Measurements from ENCODE around the gene SSUH2. TPM values are rescaled to one million over a fixed set of nuclear protein-coding genes. Genes with fewer than 3 reads are reported as not detected.

SSUH2 gene
- total RNA-seq, 1 experiment from 2014 or later, result 0.94 TPM

DNA sequence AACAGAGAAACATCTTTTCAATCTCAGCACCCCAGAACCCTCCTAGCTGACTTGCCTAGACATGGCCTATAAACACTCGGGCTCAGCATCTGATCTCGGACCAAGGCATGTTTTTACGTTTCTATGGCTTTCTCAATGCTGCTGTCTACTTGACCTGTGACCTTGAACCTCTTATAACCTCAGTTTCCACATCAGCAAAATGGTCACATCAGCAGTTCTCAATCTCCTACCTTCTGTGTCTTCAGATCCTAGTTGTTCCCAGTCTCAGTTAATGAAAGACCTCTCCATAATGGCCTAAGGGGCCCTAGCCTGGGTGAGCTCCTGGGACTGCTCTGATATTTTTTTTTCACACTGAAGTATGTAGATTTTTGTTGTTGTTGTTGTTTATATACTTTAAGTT lies 39.6 kb downstream of the SSUH2 start:
- Mint-ChIP-seq H3K36me3 (peaks cover 3% of the 10 kb centered on the region; the same call in 1 of the 2 replicates), H3K4me3 (no peak overlapping the region), H3K4me1 (peaks cover 7% of the 10 kb centered on the region), H3K9me3 (peaks cover 6% of the 10 kb centered on the region; the same call in 1 of the 2 replicates), H3K27ac (no peak overlapping the region), H3K27me3 (ENCODE audit: low read depth) (no peaks in the 10 kb centered on the region)
- CTCF ChIA-PET, result interaction anchor here (1.3 to 1.5 kb wide), 2 partner anchors 163 to 188 kb away, joined by 3 to 4 read pairs; no protein-coding TSS in a partner anchor
- no peak for ATAC-seq
- no peak for DNase-seq (ENCODE audit: low spot score)
- TF ChIP-seq NR1H2 (CRISPR knock-in tag; IDR thresholded peaks at IDR 0.05), result no peak
- TF ChIP-seq ZNF281 (CRISPR knock-in tag; IDR thresholded peaks at IDR 0.05), result no peak
- TF ChIP-seq, protein P1, sequence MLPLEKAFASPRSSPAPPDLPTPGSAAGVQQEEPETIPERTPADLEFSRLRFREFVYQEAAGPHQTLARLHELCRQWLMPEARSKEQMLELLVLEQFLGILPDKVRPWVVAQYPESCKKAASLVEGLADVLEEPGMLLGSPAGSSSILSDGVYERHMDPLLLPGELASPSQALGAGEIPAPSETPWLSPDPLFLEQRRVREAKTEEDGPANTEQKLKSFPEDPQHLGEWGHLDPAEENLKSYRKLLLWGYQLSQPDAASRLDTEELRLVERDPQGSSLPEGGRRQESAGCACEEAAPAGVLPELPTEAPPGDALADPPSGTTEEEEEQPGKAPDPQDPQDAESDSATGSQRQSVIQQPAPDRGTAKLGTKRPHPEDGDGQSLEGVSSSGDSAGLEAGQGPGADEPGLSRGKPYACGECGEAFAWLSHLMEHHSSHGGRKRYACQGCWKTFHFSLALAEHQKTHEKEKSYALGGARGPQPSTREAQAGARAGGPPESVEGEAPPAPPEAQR (CRISPR knock-in tag; IDR thresholded peaks at IDR 0.05), result no peak
- no peak for TF ChIP-seq RORB (CRISPR knock-in tag; IDR thresholded peaks at IDR 0.05)
- no peak for TF ChIP-seq GTF2I (CRISPR knock-in tag; conservative IDR thresholded peaks at IDR 0.05)
- TF ChIP-seq GABPB1 (CRISPR knock-in tag; IDR thresholded peaks at IDR 0.05), result no peak
- TF ChIP-seq MXD4 (CRISPR knock-in tag; IDR thresholded peaks at IDR 0.05; ENCODE audit: borderline replicate concordance), result no peak
- TF ChIP-seq KAT7 (CRISPR knock-in tag; IDR thresholded peaks at IDR 0.05; ENCODE audit: borderline replicate concordance), result no peak
- TF ChIP-seq, protein P2, sequence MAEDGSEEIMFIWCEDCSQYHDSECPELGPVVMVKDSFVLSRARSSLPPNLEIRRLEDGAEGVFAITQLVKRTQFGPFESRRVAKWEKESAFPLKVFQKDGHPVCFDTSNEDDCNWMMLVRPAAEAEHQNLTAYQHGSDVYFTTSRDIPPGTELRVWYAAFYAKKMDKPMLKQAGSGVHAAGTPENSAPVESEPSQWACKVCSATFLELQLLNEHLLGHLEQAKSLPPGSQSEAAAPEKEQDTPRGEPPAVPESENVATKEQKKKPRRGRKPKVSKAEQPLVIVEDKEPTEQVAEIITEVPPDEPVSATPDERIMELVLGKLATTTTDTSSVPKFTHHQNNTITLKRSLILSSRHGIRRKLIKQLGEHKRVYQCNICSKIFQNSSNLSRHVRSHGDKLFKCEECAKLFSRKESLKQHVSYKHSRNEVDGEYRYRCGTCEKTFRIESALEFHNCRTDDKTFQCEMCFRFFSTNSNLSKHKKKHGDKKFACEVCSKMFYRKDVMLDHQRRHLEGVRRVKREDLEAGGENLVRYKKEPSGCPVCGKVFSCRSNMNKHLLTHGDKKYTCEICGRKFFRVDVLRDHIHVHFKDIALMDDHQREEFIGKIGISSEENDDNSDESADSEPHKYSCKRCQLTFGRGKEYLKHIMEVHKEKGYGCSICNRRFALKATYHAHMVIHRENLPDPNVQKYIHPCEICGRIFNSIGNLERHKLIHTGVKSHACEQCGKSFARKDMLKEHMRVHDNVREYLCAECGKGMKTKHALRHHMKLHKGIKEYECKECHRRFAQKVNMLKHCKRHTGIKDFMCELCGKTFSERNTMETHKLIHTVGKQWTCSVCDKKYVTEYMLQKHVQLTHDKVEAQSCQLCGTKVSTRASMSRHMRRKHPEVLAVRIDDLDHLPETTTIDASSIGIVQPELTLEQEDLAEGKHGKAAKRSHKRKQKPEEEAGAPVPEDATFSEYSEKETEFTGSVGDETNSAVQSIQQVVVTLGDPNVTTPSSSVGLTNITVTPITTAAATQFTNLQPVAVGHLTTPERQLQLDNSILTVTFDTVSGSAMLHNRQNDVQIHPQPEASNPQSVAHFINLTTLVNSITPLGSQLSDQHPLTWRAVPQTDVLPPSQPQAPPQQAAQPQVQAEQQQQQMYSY (CRISPR knock-in tag; IDR thresholded peaks at IDR 0.05), result no peak
- TF ChIP-seq NR3C1 (CRISPR knock-in tag; conservative IDR thresholded peaks at IDR 0.05; ENCODE audit: low read depth), result no peak
- TF ChIP-seq NFYB (CRISPR knock-in tag; conservative IDR thresholded peaks at IDR 0.05; ENCODE audit: low read depth), result no peak
- no peak for TF ChIP-seq IRF2 (CRISPR knock-in tag; IDR thresholded peaks at IDR 0.05; ENCODE audit: borderline replicate concordance, low read depth)
- POLR2A ChIA-PET, result no interaction called here

GRCh38 chr3:8604006-8604405 lies 40.6 kb downstream of the SSUH2 start:
- Mint-ChIP-seq H3K9me3 (peaks cover 6% of the 10 kb centered on the region; the same call in 1 of the 2 replicates), H3K27ac (no peak overlapping the region), H3K4me3 (no peak overlapping the region), H3K36me3 (peaks cover 3% of the 10 kb centered on the region; the same call in 1 of the 2 replicates), H3K4me1 (peaks cover 7% of the 10 kb centered on the region), H3K27me3 (ENCODE audit: low read depth) (no peaks in the 10 kb centered on the region)
- no peak for ATAC-seq
- CTCF ChIA-PET, result no interaction called here
- DNase-seq (ENCODE audit: low spot score), result no peak
- POLR2A ChIA-PET, result no interaction called here
- TF ChIP-seq GRHL2 (CRISPR knock-in tag; IDR thresholded peaks at IDR 0.05; ENCODE audit: insufficient replicate concordance, severe bottlenecking), result no peak
- TF ChIP-seq, protein P2 (CRISPR knock-in tag; IDR thresholded peaks at IDR 0.05), result no peak
- TF ChIP-seq ZNF671 (CRISPR knock-in tag; IDR thresholded peaks at IDR 0.05), result no peak
